CD14-positive monocyte (primary cell): Measurements from ENCODE around the gene ZSCAN30. TPM values are rescaled to one million over a fixed set of nuclear protein-coding genes. Genes with fewer than 3 reads are reported as not detected.

Experiments used
- DNase-seq, 3 donors: peaks; one replicate each; pipeline ENCODE4 v3.0.0-alpha.2; 2011 to 2022
- H2AFZ ChIP-seq: 2 replicates; pipeline ENCODE4 v1.6.0; 2012; ENCODE audit warnings: mild to moderate bottlenecking, low read depth, low read length, inconsistent platforms; ENCODE audit not compliant: insufficient read depth, poor library complexity, severe bottlenecking
- H3K27ac ChIP-seq, 2 donors: 1 replicate in 1 of 2; 2 replicates in 1 of 2; pipeline ENCODE4 v1.5.1; 2012 to 2013; ENCODE audit warnings: low read length in 2 of 2, control low read depth in 1 of 2, inconsistent platforms in 1 of 2, low read depth in 1 of 2, mild to moderate bottlenecking in 1 of 2
- H3K27me3 ChIP-seq, 2 donors: one replicate each; pipeline versions ENCODE4 v1.6.0 to v1.6.1; 2011 to 2013; ENCODE audit warnings: low read length in 2 of 2; ENCODE audit not compliant: control insufficient read depth in 2 of 2, insufficient read depth in 2 of 2
- H3K36me3 ChIP-seq, 2 donors: replicated peaks in 1 of 2; 1 replicate in 1 of 2; 2 replicates in 1 of 2; pipeline versions ENCODE4 v1.5.1 to v1.6.1; 2012 to 2013; ENCODE audit warnings: low read length in 2 of 2, control low read depth in 1 of 2, inconsistent platforms in 1 of 2, mild to moderate bottlenecking in 1 of 2; ENCODE audit not compliant: insufficient read depth in 2 of 2, control insufficient read depth in 1 of 2
- H3K4me1 ChIP-seq, 2 donors: 1 replicate in 1 of 2; 2 replicates in 1 of 2; pipeline versions ENCODE4 v1.5.1 to v1.6.1; 2012 to 2013; ENCODE audit warnings: low read length in 2 of 2, control low read depth in 1 of 2, inconsistent platforms in 1 of 2, mild to moderate bottlenecking in 1 of 2, moderate library complexity in 1 of 2; ENCODE audit not compliant: insufficient read depth in 2 of 2, control insufficient read depth in 1 of 2
- H3K4me2 ChIP-seq: replicated peaks from 2 replicates; pipeline ENCODE3; 2012; ENCODE audit warnings: low read length, moderate library complexity, mild to moderate bottlenecking; ENCODE audit not compliant: poor library complexity, severe bottlenecking; ENCODE audit errors: extremely low read depth
- H3K4me3 ChIP-seq, 3 experiments: fragments of 200-600 bp in 1 of 3; sonication (generic) in 1 of 3; replicated peaks in 1 of 3; 1 replicate in 2 of 3; 2 replicates in 1 of 3; pipeline ENCODE4 v1.5.1; 2011 to 2013; ENCODE audit warnings: low read length in 3 of 3, mild to moderate bottlenecking in 3 of 3, control low read depth in 2 of 3, low read depth in 2 of 3, inconsistent platforms in 1 of 3, moderate library complexity in 1 of 3
- H3K79me2 ChIP-seq: 2 replicates; pipeline ENCODE4 v1.6.0; 2012; ENCODE audit warnings: mild to moderate bottlenecking, control low read depth, inconsistent platforms, low read length, moderate library complexity; ENCODE audit not compliant: insufficient read depth
- H3K9ac ChIP-seq: 2 replicates; pipeline ENCODE4 v1.6.0; 2017; ENCODE audit warnings: low read length, mild to moderate bottlenecking; ENCODE audit not compliant: insufficient read depth, poor library complexity, severe bottlenecking
- H3K9me3 ChIP-seq, 2 donors: replicated peaks in 1 of 2; 1 replicate in 1 of 2; 2 replicates in 1 of 2; pipeline versions ENCODE4 v1.5.1 to v1.6.1; 2012 to 2013; ENCODE audit warnings: low read length in 2 of 2, control low read depth in 1 of 2; ENCODE audit not compliant: control insufficient read depth in 1 of 2, insufficient read depth in 1 of 2
- H4K20me1 ChIP-seq: 2 replicates; pipeline ENCODE4 v1.6.0; 2012; ENCODE audit warnings: mild to moderate bottlenecking, low read length, control low read depth, moderate library complexity; ENCODE audit not compliant: insufficient read depth
- H3K27ac Mint-ChIP-seq, 7 donors: one replicate each; pipeline ENCODE4 v1.8.0; 2020; ENCODE audit warnings: mild to moderate bottlenecking in 7 of 7, mixed read lengths in 7 of 7, moderate library complexity in 6 of 7, inconsistent platforms in 2 of 7
- H3K27me3 Mint-ChIP-seq, 3 donors: one replicate each; pipeline ENCODE4 v1.8.0; 2021 to 2022; ENCODE audit warnings: low read depth in 3 of 3, mild to moderate bottlenecking in 3 of 3, mixed read lengths in 3 of 3, moderate library complexity in 3 of 3, inconsistent platforms in 1 of 3
- H3K36me3 Mint-ChIP-seq, 2 donors: one replicate each; pipeline ENCODE4 v1.8.0; 2020; ENCODE audit warnings: mixed read lengths in 2 of 2, inconsistent platforms in 1 of 2, mild to moderate bottlenecking in 1 of 2
- H3K4me1 Mint-ChIP-seq: one replicate; pipeline ENCODE4 v1.8.0; 2020; ENCODE audit warnings: mild to moderate bottlenecking, mixed read lengths
- H3K4me3 Mint-ChIP-seq, 2 donors: one replicate each; pipeline ENCODE4 v1.8.0; 2020; ENCODE audit warnings: mild to moderate bottlenecking in 2 of 2, mixed read lengths in 2 of 2, moderate library complexity in 1 of 2
- H3K9me3 Mint-ChIP-seq, 7 donors: one replicate each; pipeline ENCODE4 v1.8.0; 2020 to 2022; ENCODE audit warnings: mixed read lengths in 7 of 7, mild to moderate bottlenecking in 6 of 7, moderate library complexity in 6 of 7, inconsistent platforms in 2 of 7
- CTCF ChIP-seq: fragments of 200-600 bp; IDR thresholded peaks from one replicate; pipeline ENCODE4 v1.8.0; 2022; ENCODE audit warnings: antibody characterized with exemption, mild to moderate bottlenecking
- WGBS: methylation state at CpG from one replicate; pipeline ENCODE4 v1.1.5; 2013; ENCODE audit warnings: missing lambda C conversion rate; ENCODE audit not compliant: insufficient coverage; 5-methylcytosine and 5-hydroxymethylcytosine counted together
- intact Hi-C, 2 donors: fragments of 100-400 bp; cut with micrococcal nuclease; formaldehyde crosslinking; loops; one replicate each; pipeline versions ENCODE4 v1.15.0 to v1.15.1; 2023
- polyA plus RNA-seq, 3 donors: library from polyadenylated mRNA; depleted of rRNA in 1 of 3; unstranded in 2 of 3; stranded (reverse) in 1 of 3; fragments of 300-500 nt in 2 of 3; fragments of >200 nt in 1 of 3; fragmentation: Illumina TruSeq in 2 of 3; gene quantifications; 1 replicate in 2 of 3; 2 replicates in 1 of 3; pipeline ENCODE4 v1.2.3, GENCODE V29; 2012 to 2021

ZSCAN30 gene
- polyA plus RNA-seq, 3 donors = 1.3 to 3.2 (median 1.7) TPM

DNA sequence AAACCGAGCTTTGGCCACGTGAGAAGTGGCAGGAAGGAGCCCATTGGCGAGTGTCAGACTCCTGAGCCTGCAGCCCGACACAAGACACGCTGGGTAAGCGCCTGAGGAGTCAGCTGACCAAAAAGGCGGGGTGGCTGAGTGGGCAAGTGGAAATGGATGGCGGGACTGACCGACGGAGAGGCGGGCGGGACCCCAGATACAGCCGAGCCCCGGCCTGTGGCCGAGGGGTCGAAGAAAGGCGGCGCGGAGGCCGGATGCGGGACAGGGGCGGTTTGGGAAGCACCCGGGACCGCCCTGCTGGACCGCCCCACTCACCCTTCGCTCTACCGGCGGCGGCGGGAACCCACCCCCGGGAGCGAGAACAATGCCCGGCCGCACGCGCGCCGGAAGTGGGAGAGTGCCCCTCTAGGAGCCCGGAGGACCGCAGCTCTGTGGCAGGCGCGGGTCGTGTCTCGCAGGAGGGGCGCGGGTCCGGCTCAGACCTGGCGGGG lies 22.8 kb downstream of the ZSCAN30 start:
- H3K4me3 Mint-ChIP-seq = peak overlapping the region; percentile 89 to 94
- no peak for TF ChIP-seq CTCF
- H3K4me1 Mint-ChIP-seq = peaks cover 24% of the 10 kb centered on the region
- Histone ChIP-seq H3K27me3 (no peaks in the 10 kb centered on the region), H3K9me3 (peaks cover 0 to 27% of the 10 kb centered on the region in 2 donors), H3K9ac (peak overlapping the region; percentile 63), H3K27ac (peak overlapping the region; percentile 20 to 38), H3K4me2 (peak overlapping the region; percentile 68), H3K79me2 (no peaks in the 10 kb centered on the region), H3K4me3 (peak overlapping the region; percentile 13 to 69 (median 46)), H3K4me1 (peaks cover 12 to 22% of the 10 kb centered on the region in 2 donors), H2AFZ (peak overlapping the region; percentile 86), H4K20me1 (no peaks in the 10 kb centered on the region), H3K36me3 (no peaks in the 10 kb centered on the region)
- peaks cover 18 to 37% (median 30%) of the 10 kb centered on the region in 7 donors for H3K9me3 Mint-ChIP-seq
- H3K27ac Mint-ChIP-seq = peak overlapping the region in 4 of 7 donors; percentile 15 to 87 (median 64)
- DNase-seq = peak; percentile 32 to 56 (median 36)
- peaks cover 6 to 8% of the 10 kb centered on the region in 2 donors for H3K36me3 Mint-ChIP-seq
- WGBS = 2% methylated on average over 42 of the region's 48 CpGs
- H3K27me3 Mint-ChIP-seq = peaks cover 2 to 4% (median 2%) of the 10 kb centered on the region in 3 donors
- intact Hi-C loops = no loop called here

DNA sequence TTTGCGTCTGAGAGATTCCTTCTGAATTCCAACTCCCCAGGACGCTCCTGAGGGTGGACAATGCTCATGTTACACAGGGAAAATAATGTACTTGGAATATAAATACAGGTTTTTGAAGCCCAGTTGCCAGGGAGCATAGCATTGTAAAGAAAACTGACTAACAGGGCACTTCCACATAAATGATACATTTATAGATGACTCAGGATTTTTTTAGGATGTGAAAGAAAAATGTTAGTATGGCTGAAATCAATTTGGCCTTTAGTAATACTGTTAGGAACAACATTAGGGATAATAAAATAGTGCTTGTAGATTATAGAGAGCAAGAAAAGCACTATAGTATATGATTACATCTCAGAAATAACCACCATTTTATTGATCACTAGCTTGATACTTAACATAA lies 25.6 kb downstream of the ZSCAN30 start:
- H3K36me3 Mint-ChIP-seq = peaks cover 6 to 12% of the 10 kb centered on the region in 2 donors
- no peak overlapping the region for H3K4me3 ChIP-seq
- H3K27ac Mint-ChIP-seq = no peak overlapping the region
- H3K36me3 ChIP-seq = no peaks in the 10 kb centered on the region
- no peak for TF ChIP-seq CTCF
- peaks cover 2 to 4% (median 2%) of the 10 kb centered on the region in 3 donors for H3K27me3 Mint-ChIP-seq
- H3K9me3 Mint-ChIP-seq = peaks cover 15 to 30% (median 20%) of the 10 kb centered on the region in 7 donors
- H3K4me1 Mint-ChIP-seq = peaks cover 24% of the 10 kb centered on the region
- peaks cover 0 to 10% of the 10 kb centered on the region in 2 donors for H3K9me3 ChIP-seq
- H2AFZ ChIP-seq = no peak overlapping the region
- H3K27me3 ChIP-seq = no peaks in the 10 kb centered on the region
- no peak overlapping the region for H3K4me3 Mint-ChIP-seq
- H3K4me1 ChIP-seq = peaks cover 12 to 22% of the 10 kb centered on the region in 2 donors
- intact Hi-C loops = no loop called here
- H3K4me2 ChIP-seq = no peak overlapping the region
- no peaks in the 10 kb centered on the region for H3K79me2 ChIP-seq
- H3K9ac ChIP-seq = no peak overlapping the region
- WGBS = no CpG with 5 or more reads among the region's 2 CpGs
- H3K27ac ChIP-seq = no peak overlapping the region
- H4K20me1 ChIP-seq = no peaks in the 10 kb centered on the region
- no peak for DNase-seq
